ENCODE data around the gene NOP9. TPM values are rescaled to one million over a fixed set of nuclear protein-coding genes. Genes with fewer than 3 reads are reported as not detected.

Gene NOP9
- total RNA-seq, 2 donors from 2014 or later, result 19.2 to 20.9 TPM

Other genes with a start within 250 kb of the NOP9 start
- under 1 TPM; 0.14 to 0.23 TPM for gene CARMIL3, start 247.8 kb upstream of the NOP9 start, total RNA-seq
- gene CPNE6, start 228.3 kb upstream of the NOP9 start, total RNA-seq, result 1 to 10 TPM in 1 of 2 donors, under 1 TPM in 1; 0.32 to 1.3 TPM
- gene PCK2, start 205.5 kb upstream of the NOP9 start, total RNA-seq, result 10 to 100 TPM; 18.8 to 27.4 TPM
- 10 to 100 TPM; 32.2 to 37.1 TPM for gene DCAF11, start 185.1 kb upstream of the NOP9 start, total RNA-seq
- 1 to 10 TPM; 1.1 to 1.4 TPM for gene NRL, start 184.9 kb upstream of the NOP9 start, total RNA-seq
- gene FITM1, start 169.2 kb upstream of the NOP9 start, total RNA-seq, result under 1 TPM in 1 of 2 donors, not detected in 1; 0.38 TPM
- 100 to 1,000 TPM; 114 to 119 TPM for gene PSME1, start 163.7 kb upstream of the NOP9 start, total RNA-seq
- gene EMC9, start 158.3 kb upstream of the NOP9 start, total RNA-seq, result 10 to 100 TPM; 10.9 to 14.2 TPM
- gene PSME2, start 153.2 kb upstream of the NOP9 start, total RNA-seq, result 10 to 100 TPM; 72.6 to 97.7 TPM
- gene RNF31, start 152.4 kb upstream of the NOP9 start, total RNA-seq, result 10 to 100 TPM; 34.9 to 53.7 TPM
- 10 to 100 TPM; 53.7 to 92.4 TPM for gene IRF9, start 138.6 kb upstream of the NOP9 start, total RNA-seq
- gene REC8, start 127.8 kb upstream of the NOP9 start, total RNA-seq, result 1 to 10 TPM; 8.0 to 9.4 TPM
- gene IPO4, start 111.0 kb upstream of the NOP9 start, total RNA-seq, result 10 to 100 TPM; 24.9 to 30.6 TPM
- gene TM9SF1, start 104.4 kb upstream of the NOP9 start, total RNA-seq, result 10 to 100 TPM; 30.1 to 35.2 TPM
- gene TSSK4, start 94.2 kb upstream of the NOP9 start, total RNA-seq, result not detected
- gene CHMP4A, start 86.4 kb upstream of the NOP9 start, total RNA-seq, result 10 to 100 TPM; 41.8 to 42.7 TPM
- gene MDP1, start 83.8 kb upstream of the NOP9 start, total RNA-seq, result 10 to 100 TPM; 22.1 to 23.1 TPM
- 100 to 1,000 TPM; 121 to 125 TPM for gene NEDD8, start 67.5 kb upstream of the NOP9 start, total RNA-seq
- gene GMPR2, start 66.9 kb upstream of the NOP9 start, total RNA-seq, result 10 to 100 TPM; 34.4 to 42.0 TPM
- gene TINF2, start 57.2 kb upstream of the NOP9 start, total RNA-seq, result 10 to 100 TPM; 77.8 to 85.1 TPM
- gene TGM1, start 36.7 kb upstream of the NOP9 start, total RNA-seq, result 1 to 10 TPM in 1 of 2 donors, under 1 TPM in 1; 0.14 to 1.7 TPM
- 10 to 100 TPM; 14.5 to 17.3 TPM for gene RABGGTA, start 28.3 kb upstream of the NOP9 start, total RNA-seq
- gene DHRS1, start 70 bp upstream of the NOP9 start, total RNA-seq, result 10 to 100 TPM; 14.0 to 17.9 TPM
- 10 to 100 TPM; 10.1 to 10.8 TPM for gene CIDEB, start 8.1 kb downstream of the NOP9 start, total RNA-seq
- 1 to 10 TPM; 2.5 to 4.0 TPM for gene LTB4R2, start 10.3 kb downstream of the NOP9 start, total RNA-seq
- 1 to 10 TPM; 5.6 TPM for gene LTB4R, start 11.7 kb downstream of the NOP9 start, total RNA-seq
- gene ADCY4, start 35.2 kb downstream of the NOP9 start, total RNA-seq, result 10 to 100 TPM; 35.2 to 36.0 TPM
- 1 to 10 TPM; 8.5 to 9.2 TPM for gene RIPK3, start 40.1 kb downstream of the NOP9 start, total RNA-seq
- gene NFATC4, start 68.3 kb downstream of the NOP9 start, total RNA-seq, result 10 to 100 TPM; 75.1 to 87.2 TPM
- gene NYNRIN, start 99.2 kb downstream of the NOP9 start, total RNA-seq, result 10 to 100 TPM; 13.1 to 15.1 TPM
- gene CBLN3, start 129.8 kb downstream of the NOP9 start, total RNA-seq, result 1 to 10 TPM; 3.5 to 4.2 TPM
- 10 to 100 TPM; 41.4 to 41.8 TPM for gene KHNYN, start 130.1 kb downstream of the NOP9 start, total RNA-seq
- gene SDR39U1, start 142.9 kb downstream of the NOP9 start, total RNA-seq, result 10 to 100 TPM; 31.6 to 36.4 TPM
- gene CMA1, start 208.4 kb downstream of the NOP9 start, total RNA-seq, result 1 to 10 TPM in 1 of 2 donors, under 1 TPM in 1; 0.71 to 2.4 TPM